ENCODE data around the gene MYOM3.
"Not testable (repeated sequence)": the region's sequence is repeated elsewhere in the genome, so short reads cannot be mapped to it uniquely, and the experiment has no call there.

- TF ChIP-seq CTCF (IDR thresholded peaks at IDR 0.05; ENCODE audit: low read depth, low read length, poor library complexity, severe bottlenecking); EZH2phosphoT487 (IDR thresholded peaks at IDR 0.05; ENCODE audit: borderline replicate concordance, low read length): not testable (repeated sequence)
Observed at GRCh38 chr1:24012878-24013277, 99.1 kb downstream of the MYOM3 start.

Data from DOHH2 (cell line).